Measurements from ENCODE around the gene BNIP2. TPM values are rescaled to one million over a fixed set of nuclear protein-coding genes. Genes with fewer than 3 reads are reported as not detected.
"Not testable (repeated sequence)": the region's sequence is repeated elsewhere in the genome, so short reads cannot be mapped to it uniquely, and the experiment has no call there.

The BNIP2 gene
- total RNA-seq, 1 experiment from 2014 or later: 115 TPM

GRCh38 chr15:59688423-59688781 is 718 bp downstream of the BNIP2 start:
- DNase-seq (ENCODE audit: low read depth): no peak

- no peak for DNase-seq (ENCODE audit: low read depth)
Measured at GRCh38 chr15:59687836-59688235, 1.3 kb downstream of the BNIP2 start.

- DNase-seq (ENCODE audit: low read depth): no peak
Measured at GRCh38 chr15:59686389-59686788, 2.7 kb downstream of the BNIP2 start.

- peak; percentile 41 for DNase-seq (ENCODE audit: low read depth)
Measured at GRCh38 chr15:59685737-59686297, 3.3 kb downstream of the BNIP2 start.

GRCh38 chr15:59680870-59681269 is 8.2 kb downstream of the BNIP2 start:
- no peak for DNase-seq (ENCODE audit: low read depth)

- no peak for DNase-seq (ENCODE audit: low read depth)
Measured at GRCh38 chr15:59680346-59680745, 8.8 kb downstream of the BNIP2 start.

GRCh38 chr15:59678620-59679019 is 10.5 kb downstream of the BNIP2 start:
- no peak for DNase-seq (ENCODE audit: low read depth)

GRCh38 chr15:59678172-59678571 is 10.9 kb downstream of the BNIP2 start:
- no peak for DNase-seq (ENCODE audit: low read depth)

GRCh38 chr15:59676565-59676964 is 12.6 kb downstream of the BNIP2 start:
- no peak for DNase-seq (ENCODE audit: low read depth)

- DNase-seq (ENCODE audit: low read depth): no peak
Measured at GRCh38 chr15:59674361-59674877, 14.7 kb downstream of the BNIP2 start.

- DNase-seq (ENCODE audit: low read depth): no peak
Measured at GRCh38 chr15:59668556-59668955, 20.6 kb downstream of the BNIP2 start.

GRCh38 chr15:59662260-59662659 is 26.9 kb downstream of the BNIP2 start:
- DNase-seq (ENCODE audit: low read depth): no peak

GRCh38 chr15:59659366-59659765 is 29.8 kb downstream of the BNIP2 start:
- no peak for DNase-seq (ENCODE audit: low read depth)

GRCh38 chr15:59657635-59658125 is 31.4 kb downstream of the BNIP2 start:
- no peak for DNase-seq (ENCODE audit: low read depth)

GRCh38 chr15:59656897-59657634 is 32.1 kb downstream of the BNIP2 start, which contains the start of gene GTF2A2:
Gene GTF2A2 (minus strand): TSS chr15:59657515. CDS start chr15:59652277, 5,238 bp downstream.
- peak; percentile 94 for DNase-seq (ENCODE audit: low read depth)

- DNase-seq (ENCODE audit: low read depth): no peak
Measured at GRCh38 chr15:59654046-59654445, 35.1 kb downstream of the BNIP2 start.

GRCh38 chr15:59649603-59650002 is 39.5 kb downstream of the BNIP2 start:
- DNase-seq (ENCODE audit: low read depth): no peak

GRCh38 chr15:59647085-59647484 is 42.0 kb downstream of the BNIP2 start:
- DNase-seq (ENCODE audit: low read depth): no peak

- no peak for DNase-seq (ENCODE audit: low read depth)
Measured at GRCh38 chr15:59646277-59646676, 42.8 kb downstream of the BNIP2 start.

GRCh38 chr15:59645812-59646211 is 43.3 kb downstream of the BNIP2 start:
- not testable (repeated sequence) for DNase-seq (ENCODE audit: low read depth)

- no peak for DNase-seq (ENCODE audit: low read depth)
Measured at GRCh38 chr15:59644756-59645155, 44.4 kb downstream of the BNIP2 start.

- no peak for DNase-seq (ENCODE audit: low read depth)
Measured at GRCh38 chr15:59642351-59642750, 46.8 kb downstream of the BNIP2 start.

GRCh38 chr15:59637507-59637906 is 51.6 kb downstream of the BNIP2 start:
- DNase-seq (ENCODE audit: low read depth): peak; percentile 15
